ENCODE results near the gene GGTA1. TPM values are rescaled to one million over a fixed set of nuclear protein-coding genes. Genes with fewer than 3 reads are reported as not detected.
A peak's percentile ranks its signal among the peaks of the same experiment; 100 is the strongest.

Gene GGTA1
- polyA plus RNA-seq, 1 of the 3 experiments (the other 2 are of a cell fraction), result 0.03 TPM

DNA sequence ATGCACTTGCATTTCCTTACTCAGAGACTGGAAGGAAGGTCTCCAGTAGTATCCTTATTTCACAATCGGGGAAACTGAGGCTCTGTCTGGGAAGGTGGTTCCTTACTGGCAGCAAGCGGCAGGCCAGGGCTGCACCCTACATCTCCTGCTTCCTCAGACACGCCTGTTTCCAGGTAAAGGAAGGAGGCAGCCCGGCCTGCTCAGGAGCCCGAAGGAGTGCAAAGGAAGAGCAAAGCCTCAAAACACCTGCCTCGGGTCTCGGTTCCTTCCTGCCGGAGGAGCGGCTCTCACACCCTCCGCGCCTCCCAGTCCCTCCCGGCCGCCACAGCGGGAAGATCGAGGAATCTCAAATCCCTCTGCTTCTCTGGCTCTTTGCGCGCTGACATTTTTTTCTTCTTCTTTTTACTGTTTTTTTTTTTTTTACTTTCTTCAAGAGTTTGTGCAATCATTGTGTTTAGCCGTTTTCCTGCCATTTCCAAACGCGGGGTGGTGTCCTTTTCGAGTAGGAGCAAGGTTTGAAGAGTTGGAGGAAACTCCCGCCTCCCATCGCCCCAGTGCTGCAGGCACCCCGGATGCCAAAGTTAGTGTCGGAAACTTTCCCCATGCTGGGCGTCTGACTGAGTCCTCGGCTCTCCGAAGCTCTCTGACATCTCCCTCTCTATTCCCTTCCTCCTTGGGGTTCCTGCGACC is 1.0 kb downstream of the GGTA1 start:
- Histone ChIP-seq H3K4me1 (ENCODE audit: control insufficient read depth in 1 of 2, insufficient read depth in 2 of 2, low read depth in 1 of 2, low read length in 1 of 2) (peaks cover 4 to 22% of the 10 kb centered on the region in 2 experiments; a peak in 2 of 4 replicates), H3K27ac (ENCODE audit: low read depth in 2 of 2, low read length in 1 of 2) (no peak overlapping the region), H3K27me3 (ENCODE audit: insufficient read depth) (no peaks in the 10 kb centered on the region), H3K4me2 (peak overlapping the region; percentile 93), H4K20me1 (ENCODE audit: insufficient read depth) (no peaks in the 10 kb centered on the region), H3F3A (replicated peaks; ENCODE audit: insufficient read depth) (peaks cover 9% of the 10 kb centered on the region), H3K9ac (no peak overlapping the region; the same call in 1 of the 2 replicates), H3K4me3 (ENCODE audit: low read depth in 2 of 2, low read length in 1 of 2) (peak overlapping the region; percentile 52 to 70), H3K9me3 (no peaks in the 10 kb centered on the region), H3K36me3 (replicated peaks in 1 of 2; ENCODE audit: control insufficient read depth in 1 of 2, insufficient read depth in 2 of 2, low read length in 1 of 2) (no peaks in the 10 kb centered on the region), H3K9me2 (no peaks in the 10 kb centered on the region), H3K79me2 (ENCODE audit: insufficient read depth) (no peaks in the 10 kb centered on the region), H2AFZ (ENCODE audit: low read depth) (peak overlapping the region; percentile 71; the same call in 1 of the 2 replicates)
- TF ChIP-seq, protein P1, sequence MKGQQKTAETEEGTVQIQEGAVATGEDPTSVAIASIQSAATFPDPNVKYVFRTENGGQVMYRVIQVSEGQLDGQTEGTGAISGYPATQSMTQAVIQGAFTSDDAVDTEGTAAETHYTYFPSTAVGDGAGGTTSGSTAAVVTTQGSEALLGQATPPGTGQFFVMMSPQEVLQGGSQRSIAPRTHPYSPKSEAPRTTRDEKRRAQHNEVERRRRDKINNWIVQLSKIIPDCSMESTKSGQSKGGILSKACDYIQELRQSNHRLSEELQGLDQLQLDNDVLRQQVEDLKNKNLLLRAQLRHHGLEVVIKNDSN (IDR thresholded peaks at IDR 0.05; ENCODE audit: borderline replicate concordance, low read depth), result no peak
- TF ChIP-seq, protein P2, sequence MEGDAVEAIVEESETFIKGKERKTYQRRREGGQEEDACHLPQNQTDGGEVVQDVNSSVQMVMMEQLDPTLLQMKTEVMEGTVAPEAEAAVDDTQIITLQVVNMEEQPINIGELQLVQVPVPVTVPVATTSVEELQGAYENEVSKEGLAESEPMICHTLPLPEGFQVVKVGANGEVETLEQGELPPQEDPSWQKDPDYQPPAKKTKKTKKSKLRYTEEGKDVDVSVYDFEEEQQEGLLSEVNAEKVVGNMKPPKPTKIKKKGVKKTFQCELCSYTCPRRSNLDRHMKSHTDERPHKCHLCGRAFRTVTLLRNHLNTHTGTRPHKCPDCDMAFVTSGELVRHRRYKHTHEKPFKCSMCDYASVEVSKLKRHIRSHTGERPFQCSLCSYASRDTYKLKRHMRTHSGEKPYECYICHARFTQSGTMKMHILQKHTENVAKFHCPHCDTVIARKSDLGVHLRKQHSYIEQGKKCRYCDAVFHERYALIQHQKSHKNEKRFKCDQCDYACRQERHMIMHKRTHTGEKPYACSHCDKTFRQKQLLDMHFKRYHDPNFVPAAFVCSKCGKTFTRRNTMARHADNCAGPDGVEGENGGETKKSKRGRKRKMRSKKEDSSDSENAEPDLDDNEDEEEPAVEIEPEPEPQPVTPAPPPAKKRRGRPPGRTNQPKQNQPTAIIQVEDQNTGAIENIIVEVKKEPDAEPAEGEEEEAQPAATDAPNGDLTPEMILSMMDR (IDR thresholded peaks at IDR 0.05), result peak; percentile 17; the same call in 1 of the 2 replicates
- CTCF ChIA-PET, result interaction anchor here (0.8 to 5.4 kb wide), 14 partner anchors 9 to 228 kb away, joined by 3 to 32 read pairs (median 7); no protein-coding TSS in a partner anchor
- WGBS (ENCODE audit: low lambda C conversion rate), result 2% methylated on average over 29 of the region's 29 CpGs
- POLR2A ChIA-PET, result interaction anchor here (1.3 to 1.4 kb wide), 2 partner anchors 12 to 31 kb away, joined by 3 to 4 read pairs; no protein-coding TSS in a partner anchor
- DNase-seq, result peak; percentile 47

DNA sequence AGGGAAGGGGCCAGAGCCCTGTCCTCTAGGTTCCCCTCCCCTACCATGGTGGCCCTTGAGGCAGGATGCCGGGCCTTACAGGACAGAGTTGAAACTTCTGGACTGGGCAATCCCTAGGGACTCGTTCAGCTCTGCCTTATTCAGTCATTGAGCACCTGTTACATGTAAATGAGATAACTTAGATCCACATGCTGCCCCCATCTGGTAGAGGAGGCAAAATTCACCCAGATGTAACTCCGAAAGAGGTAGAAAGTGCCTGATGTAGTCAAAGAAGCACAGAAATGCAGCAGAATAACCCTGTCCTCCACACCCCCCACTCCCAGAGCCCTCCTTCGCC is 1.5 kb downstream of the GGTA1 start:
- Histone ChIP-seq H3K27ac (ENCODE audit: low read depth in 2 of 2, low read length in 1 of 2) (no peak overlapping the region), H3K27me3 (ENCODE audit: insufficient read depth) (no peaks in the 10 kb centered on the region), H3F3A (replicated peaks; ENCODE audit: insufficient read depth) (peaks cover 9% of the 10 kb centered on the region), H3K9me2 (no peaks in the 10 kb centered on the region), H3K79me2 (ENCODE audit: insufficient read depth) (no peaks in the 10 kb centered on the region), H3K9ac (no peak overlapping the region), H3K9me3 (no peaks in the 10 kb centered on the region), H2AFZ (ENCODE audit: low read depth) (peak overlapping the region; percentile 71; the same call in 1 of the 2 replicates), H4K20me1 (ENCODE audit: insufficient read depth) (no peaks in the 10 kb centered on the region), H3K36me3 (replicated peaks in 1 of 2; ENCODE audit: control insufficient read depth in 1 of 2, insufficient read depth in 2 of 2, low read length in 1 of 2) (no peaks in the 10 kb centered on the region), H3K4me2 (peak overlapping the region; percentile 93), H3K4me1 (ENCODE audit: control insufficient read depth in 1 of 2, insufficient read depth in 2 of 2, low read depth in 1 of 2, low read length in 1 of 2) (peaks cover 0 to 18% of the 10 kb centered on the region in 2 experiments; a peak in 2 of 4 replicates), H3K4me3 (ENCODE audit: low read depth in 2 of 2, low read length in 1 of 2) (peak overlapping the region; percentile 52 to 70)
- WGBS (ENCODE audit: low lambda C conversion rate), result 2% methylated on average over 4 of the region's 4 CpGs
- DNase-seq, result peak; percentile 82
- ChIA-PET CTCF (interaction anchor here (0.6 to 5.4 kb wide), 30 partner anchors 8 to 346 kb away, joined by 3 to 32 read pairs (median 4); no protein-coding TSS in a partner anchor), POLR2A (no interaction called here)
- TF ChIP-seq, protein P2 (IDR thresholded peaks at IDR 0.05), result peak; percentile 76
- TF ChIP-seq GATA2 (CRISPR knock-in tag; IDR thresholded peaks at IDR 0.05) (no peak), TEAD4 (IDR thresholded peaks at IDR 0.05; ENCODE audit: borderline replicate concordance, insufficient read depth) (no peak), FOXJ3 (CRISPR knock-in tag; IDR thresholded peaks at IDR 0.05) (no peak), SIN3A (IDR thresholded peaks at IDR 0.05; ENCODE audit: borderline replicate concordance, low read depth, low read length) (no peak), ZBTB33 (IDR thresholded peaks at IDR 0.05; ENCODE audit: borderline replicate concordance, low read depth) (no peak), REST (IDR thresholded peaks at IDR 0.05; ENCODE audit: low read depth, low read length) (no peak), SMC3 (IDR thresholded peaks at IDR 0.05; ENCODE audit: low read depth, low read length) (peak; percentile 47; the same call in 1 of the 2 replicates), RCOR1 (IDR thresholded peaks at IDR 0.05; ENCODE audit: low read length) (peak; percentile 70; the same call in 1 of the 2 replicates), GABPA (IDR thresholded peaks at IDR 0.05; ENCODE audit: low read depth) (no peak)
- TF ChIP-seq, protein P3, sequence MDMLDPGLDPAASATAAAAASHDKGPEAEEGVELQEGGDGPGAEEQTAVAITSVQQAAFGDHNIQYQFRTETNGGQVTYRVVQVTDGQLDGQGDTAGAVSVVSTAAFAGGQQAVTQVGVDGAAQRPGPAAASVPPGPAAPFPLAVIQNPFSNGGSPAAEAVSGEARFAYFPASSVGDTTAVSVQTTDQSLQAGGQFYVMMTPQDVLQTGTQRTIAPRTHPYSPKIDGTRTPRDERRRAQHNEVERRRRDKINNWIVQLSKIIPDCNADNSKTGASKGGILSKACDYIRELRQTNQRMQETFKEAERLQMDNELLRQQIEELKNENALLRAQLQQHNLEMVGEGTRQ (IDR thresholded peaks at IDR 0.05; ENCODE audit: borderline replicate concordance, low read depth, low read length), result no peak

Measured in SK-N-SH (cell line).